Measurements from ENCODE around the gene BCL6.

GRCh38 chr3:187678726-187679268 lies 66.5 kb downstream of the BCL6 start:
- TF ChIP-seq NFATC4 (CRISPR knock-in tag; IDR thresholded peaks at IDR 0.05) (no peak), MLX (CRISPR knock-in tag; IDR thresholded peaks at IDR 0.05) (no peak), ZNF121 (CRISPR knock-in tag; IDR thresholded peaks at IDR 0.05) (no peak), JUN (CRISPR knock-in tag; IDR thresholded peaks at IDR 0.05) (no peak), NFE2L1 (CRISPR knock-in tag; IDR thresholded peaks at IDR 0.05) (no peak), KAT7 (CRISPR knock-in tag; IDR thresholded peaks at IDR 0.05; ENCODE audit: borderline replicate concordance) (no peak), TEAD1 (CRISPR knock-in tag; IDR thresholded peaks at IDR 0.05) (no peak), ZNF512 (CRISPR knock-in tag; IDR thresholded peaks at IDR 0.05; ENCODE audit: borderline replicate concordance) (no peak), TCF7 (CRISPR knock-in tag; IDR thresholded peaks at IDR 0.05; ENCODE audit: low read depth) (no peak), ETV6 (CRISPR knock-in tag; IDR thresholded peaks at IDR 0.05) (no peak), NR1H2 (CRISPR knock-in tag; IDR thresholded peaks at IDR 0.05) (no peak), CBFB (CRISPR knock-in tag; IDR thresholded peaks at IDR 0.05; ENCODE audit: low read depth) (no peak)
- TF ChIP-seq, protein P1, sequence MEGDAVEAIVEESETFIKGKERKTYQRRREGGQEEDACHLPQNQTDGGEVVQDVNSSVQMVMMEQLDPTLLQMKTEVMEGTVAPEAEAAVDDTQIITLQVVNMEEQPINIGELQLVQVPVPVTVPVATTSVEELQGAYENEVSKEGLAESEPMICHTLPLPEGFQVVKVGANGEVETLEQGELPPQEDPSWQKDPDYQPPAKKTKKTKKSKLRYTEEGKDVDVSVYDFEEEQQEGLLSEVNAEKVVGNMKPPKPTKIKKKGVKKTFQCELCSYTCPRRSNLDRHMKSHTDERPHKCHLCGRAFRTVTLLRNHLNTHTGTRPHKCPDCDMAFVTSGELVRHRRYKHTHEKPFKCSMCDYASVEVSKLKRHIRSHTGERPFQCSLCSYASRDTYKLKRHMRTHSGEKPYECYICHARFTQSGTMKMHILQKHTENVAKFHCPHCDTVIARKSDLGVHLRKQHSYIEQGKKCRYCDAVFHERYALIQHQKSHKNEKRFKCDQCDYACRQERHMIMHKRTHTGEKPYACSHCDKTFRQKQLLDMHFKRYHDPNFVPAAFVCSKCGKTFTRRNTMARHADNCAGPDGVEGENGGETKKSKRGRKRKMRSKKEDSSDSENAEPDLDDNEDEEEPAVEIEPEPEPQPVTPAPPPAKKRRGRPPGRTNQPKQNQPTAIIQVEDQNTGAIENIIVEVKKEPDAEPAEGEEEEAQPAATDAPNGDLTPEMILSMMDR (IDR thresholded peaks at IDR 0.05), result no peak
- TF ChIP-seq, protein P2, sequence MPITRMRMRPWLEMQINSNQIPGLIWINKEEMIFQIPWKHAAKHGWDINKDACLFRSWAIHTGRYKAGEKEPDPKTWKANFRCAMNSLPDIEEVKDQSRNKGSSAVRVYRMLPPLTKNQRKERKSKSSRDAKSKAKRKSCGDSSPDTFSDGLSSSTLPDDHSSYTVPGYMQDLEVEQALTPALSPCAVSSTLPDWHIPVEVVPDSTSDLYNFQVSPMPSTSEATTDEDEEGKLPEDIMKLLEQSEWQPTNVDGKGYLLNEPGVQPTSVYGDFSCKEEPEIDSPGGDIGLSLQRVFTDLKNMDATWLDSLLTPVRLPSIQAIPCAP (CRISPR knock-in tag; IDR thresholded peaks at IDR 0.05), result no peak

All from WTC11 (cell line).